ENCODE results near the gene PPP1R13B. TPM values are rescaled to one million over a fixed set of nuclear protein-coding genes. Genes with fewer than 3 reads are reported as not detected.

The PPP1R13B gene
- polyA plus RNA-seq, 1 donor (not counting 4 experiments of a cell fraction or from before 2014, with no cell fraction given): 7.7 TPM

GRCh38 chr14:103705504-103706284, 141.7 kb downstream of the PPP1R13B start:
- dilution Hi-C loops (cut with MboI; ENCODE audit: extremely low pct_ligation_motif_present, low sequenced_read_pairs): no loop called here
- Histone ChIP-seq H3K79me2 (ENCODE audit: control insufficient read depth, insufficient read depth, low read length) (peaks cover 2% of the 10 kb centered on the region), H3K4me3 (ENCODE audit: control insufficient read depth in 2 of 3, extremely low read depth in 1 of 3, insufficient read depth in 2 of 3, low read depth in 1 of 3, low read length in 3 of 3) (no peak overlapping the region), H3K4me2 (ENCODE audit: control insufficient read depth, extremely low read depth, insufficient read depth, low read depth, low read length) (no peak overlapping the region), H3K4me1 (ENCODE audit: control insufficient read depth, extremely low read depth, insufficient read depth, low read length) (peaks cover 4% of the 10 kb centered on the region), H3K9me3 (ENCODE audit: control insufficient read depth, low read depth, low read length) (no peaks in the 10 kb centered on the region), H3K36me3 (ENCODE audit: control insufficient read depth in 2 of 2, extremely low read depth in 1 of 2, insufficient read depth in 2 of 2, low read length in 2 of 2) (peaks cover 31 to 33% of the 10 kb centered on the region in 2 experiments), H2AFZ (ENCODE audit: control insufficient read depth, low read length) (no peak overlapping the region), H3K9ac (ENCODE audit: control insufficient read depth, extremely low read depth, insufficient read depth, low read length) (no peak overlapping the region), H3K27ac (ENCODE audit: control insufficient read depth, insufficient read depth, low read length) (no peak overlapping the region), H4K20me1 (ENCODE audit: control insufficient read depth, extremely low read depth, insufficient read depth, low read length) (peaks cover 5% of the 10 kb centered on the region), H3K27me3 (ENCODE audit: control insufficient read depth, extremely low read depth, insufficient read depth, low read length) (no peaks in the 10 kb centered on the region), H3K9me1 (ENCODE audit: control insufficient read depth, extremely low read depth, insufficient read depth, low read length) (no peaks in the 10 kb centered on the region)
- DNase-seq (ENCODE audit: low read depth, low spot score) (no peak), FAIRE-seq (no peak)
- no peak for TF ChIP-seq EZH2 (IDR thresholded peaks at IDR 0.05; ENCODE audit: low read length)
- TF ChIP-seq, protein P1, sequence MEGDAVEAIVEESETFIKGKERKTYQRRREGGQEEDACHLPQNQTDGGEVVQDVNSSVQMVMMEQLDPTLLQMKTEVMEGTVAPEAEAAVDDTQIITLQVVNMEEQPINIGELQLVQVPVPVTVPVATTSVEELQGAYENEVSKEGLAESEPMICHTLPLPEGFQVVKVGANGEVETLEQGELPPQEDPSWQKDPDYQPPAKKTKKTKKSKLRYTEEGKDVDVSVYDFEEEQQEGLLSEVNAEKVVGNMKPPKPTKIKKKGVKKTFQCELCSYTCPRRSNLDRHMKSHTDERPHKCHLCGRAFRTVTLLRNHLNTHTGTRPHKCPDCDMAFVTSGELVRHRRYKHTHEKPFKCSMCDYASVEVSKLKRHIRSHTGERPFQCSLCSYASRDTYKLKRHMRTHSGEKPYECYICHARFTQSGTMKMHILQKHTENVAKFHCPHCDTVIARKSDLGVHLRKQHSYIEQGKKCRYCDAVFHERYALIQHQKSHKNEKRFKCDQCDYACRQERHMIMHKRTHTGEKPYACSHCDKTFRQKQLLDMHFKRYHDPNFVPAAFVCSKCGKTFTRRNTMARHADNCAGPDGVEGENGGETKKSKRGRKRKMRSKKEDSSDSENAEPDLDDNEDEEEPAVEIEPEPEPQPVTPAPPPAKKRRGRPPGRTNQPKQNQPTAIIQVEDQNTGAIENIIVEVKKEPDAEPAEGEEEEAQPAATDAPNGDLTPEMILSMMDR (optimal IDR thresholded peaks at IDR 0.05 in 1 of 3, IDR thresholded peaks at IDR 0.05 in 1 of 3, conservative IDR thresholded peaks at IDR 0.05 in 1 of 3; ENCODE audit: extremely low read depth in 1 of 3, insufficient read depth in 2 of 3, low read length in 3 of 3): no peak

DNA sequence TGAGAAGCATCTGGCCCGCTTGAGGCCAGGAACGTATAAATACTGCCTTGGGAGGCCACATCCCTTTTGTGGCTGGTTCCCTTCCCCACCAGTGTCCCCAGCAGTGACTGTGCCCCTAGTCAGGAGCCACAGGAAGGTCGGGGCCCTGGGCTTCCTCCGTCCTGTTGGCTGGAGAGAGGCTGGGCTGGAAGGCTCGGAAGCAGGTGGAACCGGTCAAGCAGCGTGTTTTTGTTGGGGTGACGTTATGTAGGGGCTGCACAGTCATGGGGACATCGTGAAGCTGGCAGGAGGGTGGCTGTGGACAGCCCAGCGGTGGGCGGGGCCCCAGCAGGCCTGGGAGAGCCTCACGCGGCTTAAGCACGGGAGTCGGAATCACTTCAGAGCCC, 142.3 kb downstream of the PPP1R13B start:
- H3K36me3 ChIP-seq (ENCODE audit: control insufficient read depth in 2 of 2, extremely low read depth in 1 of 2, insufficient read depth in 2 of 2, low read length in 2 of 2): peaks cover 34% of the 10 kb centered on the region in 2 experiments
- no peaks in the 10 kb centered on the region for H3K27me3 ChIP-seq (ENCODE audit: control insufficient read depth, extremely low read depth, insufficient read depth, low read length)
- no peak overlapping the region for H3K4me3 ChIP-seq (ENCODE audit: control insufficient read depth in 2 of 3, extremely low read depth in 1 of 3, insufficient read depth in 2 of 3, low read depth in 1 of 3, low read length in 3 of 3)
- H4K20me1 ChIP-seq (ENCODE audit: control insufficient read depth, extremely low read depth, insufficient read depth, low read length): peaks cover 5% of the 10 kb centered on the region
- no peaks in the 10 kb centered on the region for H3K9me3 ChIP-seq (ENCODE audit: control insufficient read depth, low read depth, low read length)
- dilution Hi-C loops (cut with MboI; ENCODE audit: extremely low pct_ligation_motif_present, low sequenced_read_pairs): no loop called here
- no peaks in the 10 kb centered on the region for H3K9me1 ChIP-seq (ENCODE audit: control insufficient read depth, extremely low read depth, insufficient read depth, low read length)
- TF ChIP-seq, protein P1 (optimal IDR thresholded peaks at IDR 0.05 in 1 of 3, IDR thresholded peaks at IDR 0.05 in 1 of 3, conservative IDR thresholded peaks at IDR 0.05 in 1 of 3; ENCODE audit: extremely low read depth in 1 of 3, insufficient read depth in 2 of 3, low read length in 3 of 3): no peak
- no peak for TF ChIP-seq EZH2 (IDR thresholded peaks at IDR 0.05; ENCODE audit: low read length)
- no peak overlapping the region for H3K9ac ChIP-seq (ENCODE audit: control insufficient read depth, extremely low read depth, insufficient read depth, low read length)
- no peak overlapping the region for H3K27ac ChIP-seq (ENCODE audit: control insufficient read depth, insufficient read depth, low read length)
- peaks cover 2% of the 10 kb centered on the region for H3K79me2 ChIP-seq (ENCODE audit: control insufficient read depth, insufficient read depth, low read length)
- no peak for FAIRE-seq
- no peak for DNase-seq (ENCODE audit: low read depth, low spot score)
- no peak overlapping the region for H2AFZ ChIP-seq (ENCODE audit: control insufficient read depth, low read length)
- H3K4me1 ChIP-seq (ENCODE audit: control insufficient read depth, extremely low read depth, insufficient read depth, low read length): peaks cover 1% of the 10 kb centered on the region
- no peak overlapping the region for H3K4me2 ChIP-seq (ENCODE audit: control insufficient read depth, extremely low read depth, insufficient read depth, low read depth, low read length)
